Heart right ventricle (tissue), 16 donors: ENCODE data around the gene AGAP1. TPM values are rescaled to one million over a fixed set of nuclear protein-coding genes. Genes with fewer than 3 reads are reported as not detected.
A peak's percentile ranks its signal among the peaks of the same experiment; 100 is the strongest.

Source experiments
- ATAC-seq, 8 donors: fragments of 200-7000 bp; cut with Tn5 transposase; one replicate each; pipeline ENCODE4 v1.9.1; 2020; ENCODE audit warnings: mild to moderate bottlenecking in 8 of 8, moderate library complexity in 8 of 8, moderate number of reproducible peaks in 1 of 8
- DNase-seq, 2 donors: peaks; one replicate each; pipeline ENCODE4 v3.0.0-alpha.2; 2020
- H3K27ac ChIP-seq, 10 donors: fragments of 200-600 bp; sonication (generic) in 2 of 10; one replicate each; pipeline versions ENCODE4 v1.5.0 to v1.8.0; 2020 to 2022; ENCODE audit warnings: mild to moderate bottlenecking in 3 of 10
- H3K27me3 ChIP-seq, 7 donors: fragments of 200-600 bp; one replicate each; pipeline ENCODE4 v1.8.0; 2021 to 2022; ENCODE audit warnings: mild to moderate bottlenecking in 2 of 7
- H3K36me3 ChIP-seq, 9 donors: fragments of 200-600 bp; sonication (generic) in 1 of 9; one replicate each; pipeline versions ENCODE4 v1.5.0 to v1.8.0; 2020 to 2022; ENCODE audit warnings: mild to moderate bottlenecking in 2 of 9
- H3K4me1 ChIP-seq, 9 donors: fragments of 200-600 bp; sonication (generic) in 1 of 9; one replicate each; pipeline versions ENCODE4 v1.5.0 to v1.8.0; 2020 to 2022; ENCODE audit warnings: mild to moderate bottlenecking in 4 of 9
- H3K4me3 ChIP-seq, 10 donors: fragments of 200-600 bp; sonication (generic) in 2 of 10; one replicate each; pipeline versions ENCODE4 v1.5.0 to v1.8.0; 2020 to 2022; ENCODE audit warnings: mild to moderate bottlenecking in 7 of 10, moderate library complexity in 2 of 10
- H3K9me3 ChIP-seq, 11 donors: fragments of 200-600 bp in 10 of 11; sonication (generic) in 2 of 11; one replicate each; pipeline versions ENCODE4 v1.5.0 to v1.8.0; 2013 to 2022; ENCODE audit warnings: mild to moderate bottlenecking in 2 of 11, control low read depth in 1 of 11, moderate library complexity in 1 of 11
- WGBS, 2 donors: extraction: QIAGEN DNeasy Blood & Tissue Kit; methylation state at CpG; one replicate each; pipeline ENCODE4 v1.1.7; 2013; ENCODE audit warnings: inconsistent platforms in 1 of 2; 5-methylcytosine and 5-hydroxymethylcytosine counted together
- intact Hi-C, 10 donors: fragments of 100-400 bp; cut with DNase I; formaldehyde crosslinking; loops; one replicate each; pipeline versions ENCODE4 v1.11.1 to v1.14.2; 2022
- polyA plus RNA-seq, 2 donors: library from polyadenylated mRNA; stranded (reverse); fragments of 200-250 nt; gene quantifications; one replicate each; pipeline ENCODE4 v1.2.3, GENCODE V29; 2013
- total RNA-seq, 10 donors: library from RNA; stranded (reverse); fragmentation: NEBNext Ultra II Directional in 3 of 10; extraction: Animal tissue kit (Norgen Biotek cat#: 25700) in 3 of 10; gene quantifications; one replicate each; pipeline versions ENCODE4 v1.2.1 to v1.2.4, GENCODE V29; 2021 to 2023
- TF ChIP-seq, protein P1 (sequence below), 9 donors: fragments of 200-600 bp; sonication (generic) in 2 of 9; IDR thresholded peaks; one replicate each; pipeline versions ENCODE4 v1.5.0 to v1.8.0; 2021 to 2022; ENCODE audit warnings: antibody characterized with exemption in 9 of 9, mild to moderate bottlenecking in 5 of 9, moderate library complexity in 1 of 9
- donor health status: Arrhythmogenic right ventricular cardiomyopathy.
- donor health status: ischemic (EF 13 %, LVEDD 7.1; RV severe dilation, severe dysfunction).
- donor health status: healthy with polysubstance abuse.
- donor health status: DM: no; HTN: yes; CAD: no.
- donor health status: DM: no; HTN: no; CAD: no.
- donor health status: ischemic (EF 25% LVEDD 6.9; RV normal size, moderate dysfunction).
- donor health status: ischemic (EF 25% LVEDD 5.7; RV mildly dilated, moderate dysfunction).
- donor health status: healthy.
- donor health status: DM: yes; HTN: yes; CAD: no.
- donor health status: Ischemic cardiomyopathy.
- donor health status: ischemic (EF 35%, LVEDD 5.7; RV mildly dilated, moderate dysfunction).
- donor health status: nonischemic (EF 11% LVEDD 7.7; RV severe dilation, severe dysfunction).
- donor health status: DM: yes; HTN: yes; CAD: no.
- donor health status: PGD.
- donor health status: ischemic (EF 29% LVEDD 5.4; RV normal size, mild dysfunction).
- donor health status: nonischemic (EF 23%, LVEDD 6.1; RV moderate dilation, normal function).

AGAP1 gene
- total and polyA plus RNA-seq, 12 donors = 3.5 to 29.2 (median 19.4) TPM

DNA sequence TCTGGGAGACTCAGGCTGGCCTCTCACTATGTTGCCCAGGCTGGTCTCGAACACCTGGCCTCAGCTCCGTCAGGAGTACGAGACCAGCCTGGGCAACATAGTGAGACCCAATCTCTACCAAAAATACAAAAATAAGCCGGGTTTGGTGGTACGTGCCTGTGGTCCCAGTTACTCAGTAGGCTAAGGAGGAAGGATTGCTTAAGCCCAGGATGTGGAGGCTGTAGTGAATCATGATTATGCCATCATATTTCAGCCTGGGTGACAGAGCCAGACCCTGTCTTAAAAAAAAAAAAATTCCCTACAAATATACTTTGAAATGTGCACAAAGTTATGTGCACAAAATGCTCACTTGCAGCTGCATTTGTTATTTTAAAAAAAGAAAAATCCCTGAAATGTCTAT is 26.3 kb upstream of the AGAP1 start:
- WGBS, 2 donors = 83 to 95% methylated on average over 5 of the region's 5 CpGs
- TF ChIP-seq, protein P1, sequence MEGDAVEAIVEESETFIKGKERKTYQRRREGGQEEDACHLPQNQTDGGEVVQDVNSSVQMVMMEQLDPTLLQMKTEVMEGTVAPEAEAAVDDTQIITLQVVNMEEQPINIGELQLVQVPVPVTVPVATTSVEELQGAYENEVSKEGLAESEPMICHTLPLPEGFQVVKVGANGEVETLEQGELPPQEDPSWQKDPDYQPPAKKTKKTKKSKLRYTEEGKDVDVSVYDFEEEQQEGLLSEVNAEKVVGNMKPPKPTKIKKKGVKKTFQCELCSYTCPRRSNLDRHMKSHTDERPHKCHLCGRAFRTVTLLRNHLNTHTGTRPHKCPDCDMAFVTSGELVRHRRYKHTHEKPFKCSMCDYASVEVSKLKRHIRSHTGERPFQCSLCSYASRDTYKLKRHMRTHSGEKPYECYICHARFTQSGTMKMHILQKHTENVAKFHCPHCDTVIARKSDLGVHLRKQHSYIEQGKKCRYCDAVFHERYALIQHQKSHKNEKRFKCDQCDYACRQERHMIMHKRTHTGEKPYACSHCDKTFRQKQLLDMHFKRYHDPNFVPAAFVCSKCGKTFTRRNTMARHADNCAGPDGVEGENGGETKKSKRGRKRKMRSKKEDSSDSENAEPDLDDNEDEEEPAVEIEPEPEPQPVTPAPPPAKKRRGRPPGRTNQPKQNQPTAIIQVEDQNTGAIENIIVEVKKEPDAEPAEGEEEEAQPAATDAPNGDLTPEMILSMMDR (IDR thresholded peaks at IDR 0.05) = no peak

DNA sequence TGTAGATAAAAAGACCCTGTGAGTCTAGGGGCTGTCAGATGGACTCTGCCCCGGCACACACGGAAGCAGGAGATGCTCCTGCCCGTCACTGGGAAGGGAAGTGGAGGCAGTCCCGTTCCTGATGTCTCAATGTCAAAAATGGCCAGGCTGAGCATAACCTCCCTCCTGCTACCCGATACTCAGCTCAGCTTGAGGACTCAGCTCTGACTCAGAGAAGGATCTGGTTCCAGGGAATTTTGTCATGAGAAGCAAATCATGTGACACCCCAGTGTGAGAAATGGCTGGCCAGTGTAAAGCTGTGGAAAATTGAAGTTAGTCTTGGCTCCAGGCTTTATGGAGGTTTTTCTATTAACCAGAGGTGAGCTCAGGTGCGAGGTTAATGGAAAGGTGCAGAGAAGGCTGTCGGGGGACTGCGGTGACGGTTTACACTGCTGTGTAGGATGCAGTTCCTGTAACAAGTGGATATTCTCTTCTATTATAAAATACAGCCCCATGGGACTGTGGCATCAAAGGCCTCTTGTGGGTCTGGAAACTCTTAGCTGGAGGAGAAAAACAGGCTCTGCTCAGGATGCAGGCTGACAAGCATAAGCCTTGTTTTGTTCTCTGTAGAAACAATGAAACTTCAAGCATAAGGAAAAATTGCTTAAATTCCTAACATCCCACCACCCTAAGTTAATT is 24.7 kb upstream of the AGAP1 start:
- peak; percentile 38 to 94 (median 72) for ATAC-seq
- intact Hi-C loops = no loop called here
- 42 to 48% methylated on average over 9 of the region's 9 CpGs for WGBS, 2 donors
- Histone ChIP-seq H3K9me3 (no peaks in the 10 kb centered on the region), H3K4me1 (peaks cover 0 to 15% (median 6%) of the 10 kb centered on the region in 9 donors), H3K4me3 (no peak overlapping the region), H3K27ac (peak overlapping the region in 3 of 10 donors; percentile 15 to 37 (median 26)), H3K27me3 (peaks cover 0 to 16% (median 0%) of the 10 kb centered on the region in 7 donors), H3K36me3 (no peaks in the 10 kb centered on the region)
- TF ChIP-seq, protein P1 (IDR thresholded peaks at IDR 0.05) = no peak
- DNase-seq = peak in 1 of 2 donors; percentile 37

More for the DNA sequence above, 26.3 kb upstream of the AGAP1 start:
- H3K27ac ChIP-seq = no peak overlapping the region
- H3K4me1 ChIP-seq = peaks cover 0 to 23% (median 8%) of the 10 kb centered on the region in 9 donors
- H3K36me3 ChIP-seq = no peaks in the 10 kb centered on the region
- no peak overlapping the region for H3K4me3 ChIP-seq
- ATAC-seq (no peak), DNase-seq (no peak)
- H3K9me3 ChIP-seq = no peaks in the 10 kb centered on the region
- intact Hi-C loops = no loop called here
- peaks cover 0 to 15% (median 0%) of the 10 kb centered on the region in 7 donors for H3K27me3 ChIP-seq

DNA sequence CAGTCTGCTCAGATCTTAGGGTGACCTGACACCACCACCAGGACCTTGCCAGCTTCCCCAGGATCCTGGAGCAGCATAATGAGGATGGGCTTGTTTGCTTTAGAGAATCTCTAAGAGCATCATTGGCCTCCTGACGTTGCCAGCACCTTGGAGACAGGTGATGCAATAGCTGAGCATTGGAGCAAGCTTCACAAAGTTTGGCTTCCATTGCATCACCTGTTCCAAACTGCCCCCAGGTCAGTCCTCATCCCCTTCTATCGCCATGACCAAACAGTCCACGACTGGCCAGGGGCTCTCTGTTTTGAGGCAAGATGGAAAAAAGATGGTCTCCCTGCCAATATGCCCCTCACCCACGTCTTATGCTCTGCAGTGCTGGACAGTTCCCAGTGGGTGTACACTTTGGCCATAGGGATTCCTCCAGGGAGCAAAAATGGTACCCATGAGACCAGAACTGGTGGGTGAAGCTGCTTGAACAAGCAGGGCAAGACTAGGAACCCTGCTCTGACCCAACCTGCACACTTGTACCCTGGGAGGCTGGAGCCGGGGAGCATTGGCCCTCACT is 22.6 kb upstream of the AGAP1 start:
- peaks cover 0 to 11% (median 0%) of the 10 kb centered on the region in 7 donors for H3K27me3 ChIP-seq
- no peaks in the 10 kb centered on the region for H3K36me3 ChIP-seq
- 79 to 84% methylated on average over 5 of the region's 5 CpGs for WGBS, 2 donors
- peaks cover 0 to 13% (median 6%) of the 10 kb centered on the region in 9 donors for H3K4me1 ChIP-seq
- intact Hi-C loops = no loop called here
- no peak overlapping the region for H3K4me3 ChIP-seq
- peaks cover 0 to 16% (median 0%) of the 10 kb centered on the region in 11 donors for H3K9me3 ChIP-seq
- ATAC-seq (no peak), DNase-seq (no peak)
- TF ChIP-seq, protein P1 (IDR thresholded peaks at IDR 0.05) = no peak
- no peak overlapping the region for H3K27ac ChIP-seq

DNA sequence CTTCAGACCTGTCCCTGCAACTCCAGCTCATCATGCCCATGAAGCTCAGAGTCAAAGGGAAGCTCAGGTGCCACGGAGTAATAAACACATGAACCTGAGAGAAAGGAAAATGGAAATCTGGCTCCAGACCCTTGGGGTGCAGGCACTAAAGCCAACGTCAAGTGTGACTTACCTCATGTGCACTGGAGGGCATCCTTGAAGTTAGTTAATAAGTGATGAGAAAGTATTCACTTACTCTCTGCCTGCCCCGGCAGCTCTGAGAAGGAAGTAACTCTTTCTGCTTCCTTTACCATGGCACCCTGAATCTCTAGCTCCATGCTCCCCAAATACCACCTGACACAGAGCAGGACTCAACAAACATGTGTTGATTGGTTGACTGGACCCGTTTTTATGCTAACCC is 21.4 kb upstream of the AGAP1 start:
- Histone ChIP-seq H3K4me3 (no peak overlapping the region), H3K9me3 (peaks cover 0 to 16% (median 0%) of the 10 kb centered on the region in 11 donors), H3K27me3 (peaks cover 0 to 11% (median 0%) of the 10 kb centered on the region in 7 donors), H3K27ac (no peak overlapping the region), H3K36me3 (no peaks in the 10 kb centered on the region), H3K4me1 (peaks cover 0 to 13% (median 6%) of the 10 kb centered on the region in 9 donors)
- DNase-seq (no peak), ATAC-seq (no peak)
- TF ChIP-seq, protein P1 (IDR thresholded peaks at IDR 0.05) = no peak
- intact Hi-C loops = no loop called here
- WGBS, 2 donors = 79 to 90% methylated on average over 4 of the region's 4 CpGs
